AG09309 (cell line): ENCODE results near the gene PDE6B.
A peak's percentile ranks its signal among the peaks of the same experiment; 100 is the strongest.
"Not testable (repeated sequence)": the region's sequence is repeated elsewhere in the genome, so short reads cannot be mapped to it uniquely, and the experiment has no call there.

Source experiments
- DNase-seq: peaks from one replicate; pipeline ENCODE4 v3.0.0-alpha.2; 2010; ENCODE audit warnings: low read depth
- H3K4me3 ChIP-seq: 2 replicates; pipeline ENCODE4 v1.5.1; 2011; ENCODE audit warnings: mild to moderate bottlenecking, low read depth, low read length, moderate library complexity; ENCODE audit not compliant: control insufficient read depth
- TF ChIP-seq, protein P1 (sequence below): IDR thresholded peaks from 2 replicates; pipeline ENCODE4 v1.5.1; 2011; ENCODE audit warnings: mild to moderate bottlenecking, low read depth, low read length, inconsistent platforms; ENCODE audit not compliant: insufficient read depth, control insufficient read depth; ENCODE audit errors: missing control alignments

PDE6B gene

DNA sequence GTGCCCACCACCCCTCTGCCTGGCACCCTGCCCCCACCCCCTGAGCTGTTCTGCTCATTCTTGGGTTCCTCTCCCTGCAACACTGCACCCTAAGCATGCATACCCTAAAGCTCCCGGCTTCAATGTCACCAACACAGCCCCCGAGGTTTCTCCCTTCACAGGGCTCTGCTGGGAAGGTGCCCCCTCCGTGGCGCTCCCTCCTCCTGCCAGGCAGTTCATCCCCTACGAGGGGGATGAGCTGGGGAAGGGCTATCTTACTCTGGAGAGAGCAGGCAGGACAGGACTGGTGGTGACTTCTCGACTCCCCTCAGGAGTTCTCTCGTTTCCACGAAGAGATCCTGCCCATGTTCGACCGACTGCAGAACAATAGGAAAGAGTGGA, 42.2 kb downstream of the PDE6B start:
- TF ChIP-seq, protein P1, sequence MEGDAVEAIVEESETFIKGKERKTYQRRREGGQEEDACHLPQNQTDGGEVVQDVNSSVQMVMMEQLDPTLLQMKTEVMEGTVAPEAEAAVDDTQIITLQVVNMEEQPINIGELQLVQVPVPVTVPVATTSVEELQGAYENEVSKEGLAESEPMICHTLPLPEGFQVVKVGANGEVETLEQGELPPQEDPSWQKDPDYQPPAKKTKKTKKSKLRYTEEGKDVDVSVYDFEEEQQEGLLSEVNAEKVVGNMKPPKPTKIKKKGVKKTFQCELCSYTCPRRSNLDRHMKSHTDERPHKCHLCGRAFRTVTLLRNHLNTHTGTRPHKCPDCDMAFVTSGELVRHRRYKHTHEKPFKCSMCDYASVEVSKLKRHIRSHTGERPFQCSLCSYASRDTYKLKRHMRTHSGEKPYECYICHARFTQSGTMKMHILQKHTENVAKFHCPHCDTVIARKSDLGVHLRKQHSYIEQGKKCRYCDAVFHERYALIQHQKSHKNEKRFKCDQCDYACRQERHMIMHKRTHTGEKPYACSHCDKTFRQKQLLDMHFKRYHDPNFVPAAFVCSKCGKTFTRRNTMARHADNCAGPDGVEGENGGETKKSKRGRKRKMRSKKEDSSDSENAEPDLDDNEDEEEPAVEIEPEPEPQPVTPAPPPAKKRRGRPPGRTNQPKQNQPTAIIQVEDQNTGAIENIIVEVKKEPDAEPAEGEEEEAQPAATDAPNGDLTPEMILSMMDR, result no peak
- no peak overlapping the region for H3K4me3 ChIP-seq
- no peak for DNase-seq

DNA sequence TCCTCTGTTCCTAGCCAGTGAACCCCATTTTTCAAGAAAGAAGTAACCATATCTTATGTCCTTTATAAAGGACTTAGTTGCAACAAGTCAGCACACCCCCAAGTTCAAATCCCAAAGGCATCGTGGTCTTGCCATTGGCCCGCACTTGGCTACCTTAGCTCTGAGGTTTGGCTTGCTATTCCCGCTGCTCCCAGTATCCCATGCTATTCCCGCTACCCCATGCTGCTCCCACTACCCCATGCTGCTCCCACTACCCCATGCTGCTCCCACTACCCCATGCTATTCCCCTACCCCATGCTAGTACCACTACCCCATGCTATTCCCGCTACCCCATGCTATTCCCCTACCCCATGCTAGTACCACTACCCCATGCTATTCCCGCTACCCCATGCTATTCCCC, 42.8 kb downstream of the PDE6B start:
- not testable (repeated sequence) for H3K4me3 ChIP-seq, DNase-seq

DNA sequence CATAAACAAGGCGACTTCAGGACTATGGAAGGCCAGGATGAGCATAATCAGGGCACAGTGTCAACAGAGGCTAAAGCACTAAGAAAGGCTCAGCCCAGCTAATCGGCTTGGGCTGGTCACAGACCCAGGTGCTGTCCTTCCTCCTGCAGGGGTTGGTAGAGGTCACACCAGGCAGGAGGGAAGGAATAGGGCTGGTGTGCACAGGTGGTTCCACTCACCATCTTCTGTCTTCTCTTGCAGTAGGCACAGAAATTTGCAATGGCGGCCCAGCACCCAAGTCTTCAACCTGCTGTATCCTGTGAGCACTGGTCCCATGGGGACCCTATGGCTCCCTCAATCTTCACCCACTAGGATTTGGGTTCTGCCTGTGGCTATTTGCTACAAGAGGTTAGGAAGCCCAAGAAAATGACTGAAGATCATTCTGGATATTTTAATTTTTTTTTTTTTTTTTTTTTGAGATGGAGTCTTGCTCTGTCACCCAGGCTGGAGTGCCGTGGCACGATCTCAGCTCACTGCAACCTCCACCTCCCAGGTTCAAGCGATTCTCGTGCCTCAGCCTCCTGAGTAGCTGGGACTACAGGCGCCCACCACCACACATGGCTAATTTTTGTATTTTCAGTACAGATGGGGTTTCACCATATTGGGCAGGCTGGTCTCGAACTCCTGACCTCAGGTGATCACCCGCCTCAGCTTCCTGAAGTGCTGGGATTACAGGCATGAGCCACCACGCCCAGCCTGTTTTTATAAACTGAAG, 44.6 kb downstream of the PDE6B start:
- H3K4me3 ChIP-seq, DNase-seq: not testable (repeated sequence)

DNA sequence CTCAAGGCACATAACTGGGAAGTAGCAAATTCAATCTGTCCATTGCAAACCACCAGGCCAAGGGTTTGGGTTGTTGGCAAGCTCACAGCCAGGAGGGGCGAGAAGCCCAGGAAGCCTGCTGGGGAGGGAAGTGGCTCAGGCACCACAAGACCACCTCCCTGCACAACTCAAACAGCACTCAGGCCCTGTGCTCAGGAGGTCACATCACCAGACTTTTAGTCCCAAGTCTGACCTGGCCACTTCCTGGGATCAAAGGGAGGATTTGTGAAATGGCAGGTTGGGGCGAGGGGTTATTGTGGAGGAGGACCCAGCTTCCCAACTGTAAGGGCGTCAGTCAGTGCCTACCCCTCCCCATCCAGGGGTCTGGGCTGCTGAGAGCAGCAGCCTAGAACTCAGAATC, 46.4 kb downstream of the PDE6B start:
- no peak for DNase-seq
- TF ChIP-seq, protein P1, result no peak
- no peak overlapping the region for H3K4me3 ChIP-seq

DNA sequence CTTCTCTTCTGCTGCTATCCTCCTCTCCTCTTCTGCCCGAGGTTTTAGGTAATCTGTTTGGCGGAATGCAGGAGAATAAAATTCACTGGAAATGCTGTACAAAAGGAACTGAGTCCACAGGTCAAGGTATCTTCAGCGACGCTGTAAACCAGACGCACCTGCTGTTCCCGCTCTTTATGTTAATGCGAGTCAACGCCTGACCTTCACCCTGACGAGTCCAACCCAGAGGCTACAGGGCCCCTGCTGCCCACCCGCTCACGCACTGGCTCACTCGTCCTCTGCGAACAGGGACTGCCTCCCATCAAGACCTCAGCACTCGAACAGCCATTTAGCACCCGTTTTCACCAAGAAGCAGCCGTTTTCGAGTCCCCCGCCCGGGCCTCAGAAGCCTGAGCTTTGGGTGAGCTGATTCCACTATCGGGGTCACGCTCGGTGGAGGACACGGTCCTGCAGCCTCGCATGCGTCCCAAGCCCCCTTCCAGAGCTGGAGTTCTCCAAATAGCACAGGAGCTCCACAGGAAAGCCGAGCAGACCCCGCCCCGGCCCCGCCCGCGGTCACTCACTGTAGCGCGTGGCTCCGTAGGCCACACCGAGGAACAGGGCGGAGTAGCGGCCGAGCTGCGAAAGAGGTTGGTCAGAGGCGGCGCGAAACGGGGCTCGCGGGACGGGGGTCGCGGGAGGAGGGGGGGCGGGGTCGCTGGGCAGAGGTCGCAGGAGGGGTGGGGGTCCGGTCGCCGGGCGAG, 48.1 kb downstream of the PDE6B start:
- no peak for DNase-seq
- TF ChIP-seq, protein P1, result no peak

DNA sequence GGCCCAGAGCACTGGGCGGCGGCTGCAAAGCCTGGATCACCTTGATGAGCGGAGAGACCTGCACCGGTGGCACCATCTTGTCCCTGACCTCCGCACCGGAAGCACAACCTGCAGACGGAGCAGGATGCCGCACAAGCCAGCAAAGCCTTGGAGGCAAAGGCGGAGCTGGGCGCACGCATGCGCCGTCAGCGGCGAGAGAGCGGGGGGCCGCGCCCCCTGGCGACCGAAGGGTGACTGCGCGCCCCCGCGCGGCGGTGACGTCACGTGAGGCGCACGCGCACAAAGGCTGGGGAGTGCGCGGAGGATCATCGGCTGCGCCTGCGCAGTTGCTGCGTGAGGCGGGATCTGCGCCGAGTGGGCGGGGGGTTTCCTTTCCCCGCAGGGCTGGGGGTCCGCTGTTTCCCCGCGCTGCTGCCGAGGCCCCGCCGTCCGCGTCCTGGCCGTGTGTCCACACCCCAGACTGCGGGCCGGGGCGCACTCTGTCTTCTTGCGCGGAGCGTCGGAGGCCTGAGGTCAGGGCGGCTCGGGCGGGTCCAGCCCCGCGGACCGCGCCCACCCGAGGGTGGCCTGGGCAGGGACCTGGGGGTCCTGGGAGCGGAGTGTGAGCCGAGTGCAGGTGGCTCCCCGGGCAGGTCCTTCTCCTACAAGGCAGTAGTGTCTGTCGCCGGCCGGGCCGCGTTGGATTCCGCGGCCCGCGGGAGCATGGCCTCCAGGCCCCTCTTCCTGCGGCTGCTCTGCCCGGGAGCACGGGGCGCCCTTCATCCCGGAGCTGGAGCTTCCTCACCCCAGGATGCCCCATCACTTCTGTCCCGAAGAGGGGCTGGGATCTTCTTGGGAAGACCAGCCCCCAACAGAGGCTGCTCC, 49.0 kb downstream of the PDE6B start, which contains the start of the genes ATP5ME and MYL5:
Gene ATP5ME (minus strand): TSS at position 105 of the 864 bp plus-strand sequence. CDS start 29 bp downstream, at position 76.
Gene MYL5 (plus strand): TSS at position 371 of the 864 bp plus-strand sequence. CDS start 3,485 bp downstream, outside the sequence.
- H3K4me3 ChIP-seq, result peak within 1 kb of the TSS; percentile 88
- TF ChIP-seq, protein P1, result peak; percentile 68
- DNase-seq, result peak; percentile 74

More for the DNA sequence above, 48.1 kb downstream of the PDE6B start:
- H3K4me3 ChIP-seq, result peak overlapping the region; percentile 88

DNA sequence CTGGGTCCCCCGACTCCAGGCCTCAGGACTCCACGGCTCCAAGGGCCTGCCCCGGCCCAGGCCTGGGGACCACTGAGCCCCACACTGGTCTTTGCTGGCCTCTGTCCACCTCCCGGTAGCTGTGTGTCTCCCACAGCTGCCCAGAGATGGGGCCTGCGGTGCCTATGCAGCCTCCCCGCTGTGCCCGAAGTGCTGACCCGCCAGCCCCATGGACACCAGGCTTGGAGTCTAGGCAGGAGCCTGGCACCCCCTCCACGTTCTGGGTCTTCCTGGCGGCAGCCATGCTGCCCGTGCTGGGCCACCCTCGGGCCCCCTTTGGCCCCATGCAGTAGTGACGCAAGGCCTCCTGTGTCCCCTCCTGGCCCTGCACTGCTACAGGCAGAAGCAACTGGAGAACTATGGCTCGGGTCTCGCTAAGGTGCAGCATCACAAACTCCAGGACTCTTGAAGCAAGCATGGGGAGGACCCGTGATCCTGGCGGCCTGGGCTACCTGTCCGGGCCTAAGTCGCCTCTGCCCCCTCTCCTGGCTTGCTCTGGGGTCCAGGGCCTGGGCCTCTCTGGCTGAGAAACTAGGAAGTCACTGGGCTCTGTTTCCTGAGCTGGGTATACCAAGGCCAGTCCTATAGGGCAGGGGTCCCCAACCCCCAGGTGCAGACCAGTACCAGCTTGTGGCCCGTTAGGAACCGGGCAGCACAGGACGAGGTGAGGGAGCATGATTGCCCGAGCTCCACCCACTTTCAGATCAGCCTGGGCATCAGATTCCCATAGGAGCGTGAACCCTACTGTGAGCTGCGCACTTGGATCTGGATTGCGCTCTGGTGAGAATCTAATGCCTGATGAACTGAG, 49.9 kb downstream of the PDE6B start:
- peak overlapping the region; percentile 84 for H3K4me3 ChIP-seq
- TF ChIP-seq, protein P1, result no peak
- no peak for DNase-seq
